ENCODE results near the gene GNG7. TPM values are rescaled to one million over a fixed set of nuclear protein-coding genes. Genes with fewer than 3 reads are reported as not detected.

Gene GNG7
- total RNA-seq, 1 donor from 2014 or later, result 1.8 TPM

- peaks cover 3% of the 10 kb centered on the region for H3K4me1 ChIP-seq (ENCODE audit: insufficient read depth, low read length)
- no peak for FAIRE-seq
- Mint-ChIP-seq H3K27me3 (ENCODE audit: low read depth, unreplicated experiment) (peaks cover 2% of the 10 kb centered on the region), H3K36me3 (ENCODE audit: low read depth, unreplicated experiment) (no peaks in the 10 kb centered on the region), H3K9me3 (ENCODE audit: unreplicated experiment) (peaks cover 5% of the 10 kb centered on the region), H3K27ac (ENCODE audit: unreplicated experiment) (no peak overlapping the region), H3K4me1 (ENCODE audit: low read depth, unreplicated experiment) (peaks cover 3% of the 10 kb centered on the region), H3K4me3 (ENCODE audit: unreplicated experiment) (no peak overlapping the region)
- no peaks in the 10 kb centered on the region for H3K79me2 ChIP-seq (ENCODE audit: insufficient read depth, low read length)
- DNase-seq (ENCODE audit: low read depth), result no peak
- no peak overlapping the region for H3K27ac ChIP-seq (ENCODE audit: low read depth, low read length)
- no peaks in the 10 kb centered on the region for H3K36me3 ChIP-seq (ENCODE audit: insufficient read depth, low read length)
- H3K9ac ChIP-seq (ENCODE audit: low read length), result no peak overlapping the region
- H3K4me2 ChIP-seq (ENCODE audit: low read length), result no peak overlapping the region
- no peak for TF ChIP-seq EZH2 (IDR thresholded peaks at IDR 0.05; ENCODE audit: insufficient read depth, low read length)
- TF ChIP-seq, protein P1, sequence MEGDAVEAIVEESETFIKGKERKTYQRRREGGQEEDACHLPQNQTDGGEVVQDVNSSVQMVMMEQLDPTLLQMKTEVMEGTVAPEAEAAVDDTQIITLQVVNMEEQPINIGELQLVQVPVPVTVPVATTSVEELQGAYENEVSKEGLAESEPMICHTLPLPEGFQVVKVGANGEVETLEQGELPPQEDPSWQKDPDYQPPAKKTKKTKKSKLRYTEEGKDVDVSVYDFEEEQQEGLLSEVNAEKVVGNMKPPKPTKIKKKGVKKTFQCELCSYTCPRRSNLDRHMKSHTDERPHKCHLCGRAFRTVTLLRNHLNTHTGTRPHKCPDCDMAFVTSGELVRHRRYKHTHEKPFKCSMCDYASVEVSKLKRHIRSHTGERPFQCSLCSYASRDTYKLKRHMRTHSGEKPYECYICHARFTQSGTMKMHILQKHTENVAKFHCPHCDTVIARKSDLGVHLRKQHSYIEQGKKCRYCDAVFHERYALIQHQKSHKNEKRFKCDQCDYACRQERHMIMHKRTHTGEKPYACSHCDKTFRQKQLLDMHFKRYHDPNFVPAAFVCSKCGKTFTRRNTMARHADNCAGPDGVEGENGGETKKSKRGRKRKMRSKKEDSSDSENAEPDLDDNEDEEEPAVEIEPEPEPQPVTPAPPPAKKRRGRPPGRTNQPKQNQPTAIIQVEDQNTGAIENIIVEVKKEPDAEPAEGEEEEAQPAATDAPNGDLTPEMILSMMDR (IDR thresholded peaks at IDR 0.05; ENCODE audit: insufficient read depth, low read depth, low read length), result no peak
- no peaks in the 10 kb centered on the region for H4K20me1 ChIP-seq (ENCODE audit: insufficient read depth, low read length)
- H3K27me3 ChIP-seq (ENCODE audit: insufficient read depth, low read length), result no peaks in the 10 kb centered on the region
- no peaks in the 10 kb centered on the region for H3K9me3 ChIP-seq (ENCODE audit: insufficient read depth, low read depth, low read length)
- no peak overlapping the region for H3K4me3 ChIP-seq (ENCODE audit: insufficient read depth, low read depth, low read length)
- no peak overlapping the region for H2AFZ ChIP-seq (ENCODE audit: low read depth, low read length)
Observed at GRCh38 chr19:2512523-2513431, 189.7 kb downstream of the GNG7 start.

GRCh38 chr19:2511991-2512390, 190.5 kb downstream of the GNG7 start:
- H4K20me1 ChIP-seq (ENCODE audit: insufficient read depth, low read length), result no peaks in the 10 kb centered on the region
- TF ChIP-seq EZH2 (IDR thresholded peaks at IDR 0.05; ENCODE audit: insufficient read depth, low read length), result no peak
- TF ChIP-seq, protein P1 (IDR thresholded peaks at IDR 0.05; ENCODE audit: insufficient read depth, low read depth, low read length), result no peak
- no peak overlapping the region for H2AFZ ChIP-seq (ENCODE audit: low read depth, low read length)
- DNase-seq (ENCODE audit: low read depth), result no peak
- Mint-ChIP-seq H3K9me3 (ENCODE audit: unreplicated experiment) (peaks cover 5% of the 10 kb centered on the region), H3K27ac (ENCODE audit: unreplicated experiment) (no peak overlapping the region), H3K4me3 (ENCODE audit: unreplicated experiment) (no peak overlapping the region), H3K36me3 (ENCODE audit: low read depth, unreplicated experiment) (no peaks in the 10 kb centered on the region), H3K4me1 (ENCODE audit: low read depth, unreplicated experiment) (peaks cover 3% of the 10 kb centered on the region), H3K27me3 (ENCODE audit: low read depth, unreplicated experiment) (peaks cover 2% of the 10 kb centered on the region)
- no peak overlapping the region for H3K27ac ChIP-seq (ENCODE audit: low read depth, low read length)
- H3K9ac ChIP-seq (ENCODE audit: low read length), result no peak overlapping the region
- H3K79me2 ChIP-seq (ENCODE audit: insufficient read depth, low read length), result no peaks in the 10 kb centered on the region
- no peak overlapping the region for H3K4me3 ChIP-seq (ENCODE audit: insufficient read depth, low read depth, low read length)
- peaks cover 3% of the 10 kb centered on the region for H3K4me1 ChIP-seq (ENCODE audit: insufficient read depth, low read length)
- no peaks in the 10 kb centered on the region for H3K36me3 ChIP-seq (ENCODE audit: insufficient read depth, low read length)
- FAIRE-seq, result no peak
- no peaks in the 10 kb centered on the region for H3K9me3 ChIP-seq (ENCODE audit: insufficient read depth, low read depth, low read length)
- H3K4me2 ChIP-seq (ENCODE audit: low read length), result no peak overlapping the region
- H3K27me3 ChIP-seq (ENCODE audit: insufficient read depth, low read length), result no peaks in the 10 kb centered on the region

- H3K9me3 ChIP-seq (ENCODE audit: insufficient read depth, low read depth, low read length), result no peaks in the 10 kb centered on the region
- H3K4me2 ChIP-seq (ENCODE audit: low read length), result no peak overlapping the region
- no peak overlapping the region for H2AFZ ChIP-seq (ENCODE audit: low read depth, low read length)
- Mint-ChIP-seq H3K4me1 (ENCODE audit: low read depth, unreplicated experiment) (peaks cover 3% of the 10 kb centered on the region), H3K4me3 (ENCODE audit: unreplicated experiment) (no peak overlapping the region), H3K9me3 (ENCODE audit: unreplicated experiment) (peaks cover 5% of the 10 kb centered on the region), H3K36me3 (ENCODE audit: low read depth, unreplicated experiment) (no peaks in the 10 kb centered on the region), H3K27me3 (ENCODE audit: low read depth, unreplicated experiment) (peaks cover 2% of the 10 kb centered on the region), H3K27ac (ENCODE audit: unreplicated experiment) (no peak overlapping the region)
- no peaks in the 10 kb centered on the region for H3K79me2 ChIP-seq (ENCODE audit: insufficient read depth, low read length)
- H3K36me3 ChIP-seq (ENCODE audit: insufficient read depth, low read length), result no peaks in the 10 kb centered on the region
- H3K9ac ChIP-seq (ENCODE audit: low read length), result no peak overlapping the region
- FAIRE-seq (no peak), DNase-seq (ENCODE audit: low read depth) (no peak)
- no peaks in the 10 kb centered on the region for H3K27me3 ChIP-seq (ENCODE audit: insufficient read depth, low read length)
- H3K4me1 ChIP-seq (ENCODE audit: insufficient read depth, low read length), result peaks cover 4% of the 10 kb centered on the region
- no peak overlapping the region for H3K4me3 ChIP-seq (ENCODE audit: insufficient read depth, low read depth, low read length)
- H4K20me1 ChIP-seq (ENCODE audit: insufficient read depth, low read length), result no peaks in the 10 kb centered on the region
- H3K27ac ChIP-seq (ENCODE audit: low read depth, low read length), result no peak overlapping the region
- TF ChIP-seq, protein P1 (IDR thresholded peaks at IDR 0.05; ENCODE audit: insufficient read depth, low read depth, low read length), result no peak
- TF ChIP-seq EZH2 (IDR thresholded peaks at IDR 0.05; ENCODE audit: insufficient read depth, low read length), result no peak
Observed at GRCh38 chr19:2511570-2511969, 190.9 kb downstream of the GNG7 start.

All from astrocyte (in vitro differentiated cells and primary cell).